Endothelial cell of umbilical vein (primary cell): Measurements from ENCODE around the gene GPR183. TPM values are rescaled to one million over a fixed set of nuclear protein-coding genes. Genes with fewer than 3 reads are reported as not detected.

Experiments used
- BruUV-seq: library from RNA; stranded (reverse); fragments of 400-500 nt; replicated peaks from 2 replicates; lab custom pipeline; 2021; lab: Mats Ljungman, UMichigan
- CTCF ChIA-PET: fragments of 300-600, 350-600 bp; sonication (Branson Sonifier 250); formaldehyde crosslinking; loops from one replicate; lab custom pipeline; 2021; ENCODE audit warnings: antibody characterized with exemption, inconsistent platforms; lab: Charles Lee
- POLR2A ChIA-PET: fragments of 300-600, 350-600 bp; sonication (Branson Sonifier 250); formaldehyde crosslinking; loops from one replicate; lab custom pipeline; 2021; ENCODE audit warnings: antibody characterized with exemption, inconsistent platforms; lab: Charles Lee
- DNase-seq: peaks from one replicate; pipeline ENCODE4 v3.0.0-alpha.2; 2011; ENCODE audit warnings: low read depth, low spot score
- FAIRE-seq: peaks from 2 replicates; lab custom pipeline; 2011; peaks lifted over from hg19 to GRCh38; lab: Jason Lieb, UNC
- H2AFZ ChIP-seq: 2 replicates; pipeline ENCODE4 v1.6.0; 2012; ENCODE audit warnings: low read depth, low read length, control low read depth, inconsistent platforms
- H3K27ac ChIP-seq: 2 replicates; pipeline ENCODE4 v1.5.1; 2011; ENCODE audit warnings: low read depth, mild to moderate bottlenecking, control low read depth, low read length, moderate library complexity; ENCODE audit not compliant: insufficient read depth
- H3K27me3 ChIP-seq, 2 experiments: 2 replicates each; pipeline versions ENCODE4 v1.6.0 to v1.6.1; 2011; ENCODE audit warnings: low read length in 2 of 2, mixed read lengths in 1 of 2; ENCODE audit not compliant: control insufficient read depth in 2 of 2, insufficient read depth in 2 of 2
- H3K36me3 ChIP-seq, 2 experiments: 2 replicates in 1 of 2; 3 replicates in 1 of 2; pipeline ENCODE4 v1.5.1; 2011; ENCODE audit warnings: low read length in 2 of 2, mild to moderate bottlenecking in 1 of 2, moderate library complexity in 1 of 2; ENCODE audit not compliant: control insufficient read depth in 2 of 2, insufficient read depth in 2 of 2; ENCODE audit errors: extremely low read depth in 1 of 2
- H3K4me1 ChIP-seq: 3 replicates; pipeline ENCODE4 v1.5.1; 2011; ENCODE audit warnings: mild to moderate bottlenecking, low read length; ENCODE audit not compliant: control insufficient read depth, insufficient read depth; ENCODE audit errors: extremely low read depth
- H3K4me2 ChIP-seq: 2 replicates; pipeline ENCODE4 v1.6.1; 2011; ENCODE audit warnings: low read length, control low read depth, mixed read lengths; ENCODE audit not compliant: insufficient read depth
- H3K4me3 ChIP-seq, 3 experiments: fragments of 200-600 bp in 1 of 3; sonication (generic), shearing (Covaris generic) in 1 of 3; replicated peaks in 1 of 3; 2 replicates each; pipeline ENCODE4 v1.5.1; 2011 to 2016; ENCODE audit warnings: control low read depth in 3 of 3, low read length in 3 of 3, mild to moderate bottlenecking in 2 of 3, inconsistent platforms in 1 of 3, low read depth in 1 of 3, moderate library complexity in 1 of 3; ENCODE audit not compliant: insufficient read depth in 1 of 3
- H3K79me2 ChIP-seq: 2 replicates; pipeline ENCODE4 v1.6.0; 2012; ENCODE audit warnings: low read length, inconsistent platforms; ENCODE audit not compliant: control insufficient read depth, insufficient read depth
- H3K9ac ChIP-seq: replicated peaks from 2 replicates; pipeline ENCODE3; 2011; ENCODE audit warnings: low read length, control low read depth; ENCODE audit not compliant: insufficient read depth; ENCODE audit errors: extremely low read depth
- H3K9me1 ChIP-seq: replicated peaks from 3 replicates; pipeline ENCODE4 v1.6.0; 2011; ENCODE audit warnings: mild to moderate bottlenecking, low read length; ENCODE audit not compliant: control insufficient read depth, insufficient read depth; ENCODE audit errors: extremely low read depth
- H3K9me3 ChIP-seq: replicated peaks from 2 replicates; pipeline ENCODE4 v1.5.1; 2012; ENCODE audit warnings: low read length, inconsistent platforms; ENCODE audit not compliant: control insufficient read depth, insufficient read depth
- H4K20me1 ChIP-seq: replicated peaks from 2 replicates; pipeline ENCODE3; 2011; ENCODE audit warnings: mild to moderate bottlenecking, low read length; ENCODE audit not compliant: control insufficient read depth, insufficient read depth; ENCODE audit errors: extremely low read depth
- EZH2 ChIP-seq: IDR thresholded peaks from 2 replicates; pipeline ENCODE4 v1.6.1; 2012; ENCODE audit warnings: borderline replicate concordance, low read depth, mild to moderate bottlenecking, moderate library complexity, low read length, inconsistent platforms; ENCODE audit not compliant: severe bottlenecking
- FOS ChIP-seq: IDR thresholded peaks from 2 replicates; pipeline ENCODE4 v1.6.1; 2011; ENCODE audit warnings: mild to moderate bottlenecking, low read length, moderate library complexity, borderline replicate concordance; ENCODE audit not compliant: insufficient read depth
- GATA2 ChIP-seq: IDR thresholded peaks from 2 replicates; pipeline ENCODE4 v1.7.0; 2011; ENCODE audit warnings: low read depth, mild to moderate bottlenecking, moderate library complexity, mixed read lengths, low read length; ENCODE audit not compliant: insufficient read length, insufficient read depth
- JUN ChIP-seq: IDR thresholded peaks from 2 replicates; pipeline ENCODE4 v1.6.1; 2011; ENCODE audit warnings: borderline replicate concordance, low read depth; ENCODE audit not compliant: insufficient read length, insufficient read depth
- MYC ChIP-seq: IDR thresholded peaks from one replicate; pipeline ENCODE4 v1.6.1; 2011; ENCODE audit warnings: mild to moderate bottlenecking, low read depth, low read length
- POLR2A ChIP-seq: IDR thresholded peaks from 2 replicates; pipeline ENCODE4 v1.6.1; 2012; ENCODE audit warnings: low read depth, mild to moderate bottlenecking, control low read depth, low read length
- POLR2AphosphoS5 ChIP-seq: IDR thresholded peaks from 2 replicates; pipeline ENCODE4 v1.6.1; 2012; ENCODE audit warnings: low read depth, mild to moderate bottlenecking, control low read depth, low read length, moderate library complexity; ENCODE audit not compliant: insufficient read depth
- dilution Hi-C: fragments of 300-500 bp; cut with MboI; formaldehyde crosslinking; loops from one replicate; pipeline ENCODE4 v1.15.0; 2019; ENCODE audit warnings: low sequenced_read_pairs; ENCODE audit not compliant: extremely low pct_ligation_motif_present
- intact Hi-C: fragments of 100-400 bp; cut with micrococcal nuclease; formaldehyde crosslinking; loops from one replicate; pipeline ENCODE4 v1.10.0; 2022
- polyA plus RNA-seq, 4 experiments: library from polyadenylated mRNA; depleted of rRNA in 3 of 4; stranded (reverse) in 3 of 4; unstranded in 1 of 4; fragments of >200 nt; gene quantifications; 2 replicates each; pipeline versions ENCODE4 v1.2.1 to v1.2.3, GENCODE V29; 2011 to 2012; ENCODE audit warnings: missing spikeins in 1 of 4
- total RNA-seq: library from RNA; stranded (reverse); gene quantifications from 2 replicates; pipeline ENCODE4 v1.2.3, GENCODE V29; 2021
- TF ChIP-seq, protein P1 (sequence below): IDR thresholded peaks from 2 replicates; pipeline ENCODE4 v1.6.1; 2011; ENCODE audit not compliant: insufficient read depth, insufficient read length
- TF ChIP-seq, protein P2 (sequence below), 2 donors: IDR thresholded peaks; 1 replicate in 1 of 2; 2 replicates in 1 of 2; pipeline ENCODE4 v1.5.1; 2011; ENCODE audit warnings: low read length in 2 of 2, mild to moderate bottlenecking in 2 of 2, moderate library complexity in 2 of 2, control low read depth in 1 of 2, inconsistent platforms in 1 of 2, low read depth in 1 of 2; ENCODE audit not compliant: insufficient read depth in 1 of 2; ENCODE audit errors: extremely low read depth in 1 of 2

GPR183 gene
- total and polyA plus RNA-seq, 2 donors (not counting 3 experiments of a cell fraction or from before 2014, with no cell fraction given) = 0.23 TPM; not detected in 1

DNA sequence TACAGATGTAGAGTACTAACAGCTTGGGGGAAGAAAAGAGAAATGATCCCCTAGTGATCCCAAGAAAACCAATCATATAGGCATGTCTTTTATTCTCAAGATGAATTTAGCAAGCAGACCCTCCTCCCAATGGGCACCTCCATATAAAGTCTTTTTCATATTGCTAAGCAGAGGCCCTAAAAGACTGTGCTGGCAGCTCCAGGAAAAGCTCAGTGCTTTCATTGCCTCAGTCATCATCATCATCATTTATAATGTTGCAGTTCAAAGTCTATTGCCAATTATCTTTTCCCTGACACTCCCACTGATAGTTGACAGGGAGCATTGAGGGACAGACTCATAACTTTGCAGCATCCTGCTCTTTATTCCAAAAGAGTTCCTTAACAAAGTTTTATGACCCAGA, 13.0 kb downstream of the GPR183 start:
- DNase-seq (no peak), FAIRE-seq (no peak)
- Histone ChIP-seq H3K36me3 (no peaks in the 10 kb centered on the region), H3K4me2 (no peak overlapping the region), H3K9me3 (no peaks in the 10 kb centered on the region), H4K20me1 (no peaks in the 10 kb centered on the region), H3K27me3 (no peaks in the 10 kb centered on the region), H3K27ac (no peak overlapping the region), H3K79me2 (no peaks in the 10 kb centered on the region), H2AFZ (no peak overlapping the region), H3K4me1 (no peaks in the 10 kb centered on the region), H3K4me3 (no peak overlapping the region), H3K9ac (no peak overlapping the region), H3K9me1 (no peaks in the 10 kb centered on the region)
- BruUV-seq = no TSS peak
- dilution Hi-C loops = no loop called here
- TF ChIP-seq EZH2 (no peak), POLR2AphosphoS5 (no peak), MYC (no peak), JUN (no peak), FOS (no peak), GATA2 (no peak), POLR2A (no peak)
- TF ChIP-seq, protein P1, sequence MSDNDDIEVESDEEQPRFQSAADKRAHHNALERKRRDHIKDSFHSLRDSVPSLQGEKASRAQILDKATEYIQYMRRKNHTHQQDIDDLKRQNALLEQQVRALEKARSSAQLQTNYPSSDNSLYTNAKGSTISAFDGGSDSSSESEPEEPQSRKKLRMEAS = no peak
- TF ChIP-seq, protein P2, sequence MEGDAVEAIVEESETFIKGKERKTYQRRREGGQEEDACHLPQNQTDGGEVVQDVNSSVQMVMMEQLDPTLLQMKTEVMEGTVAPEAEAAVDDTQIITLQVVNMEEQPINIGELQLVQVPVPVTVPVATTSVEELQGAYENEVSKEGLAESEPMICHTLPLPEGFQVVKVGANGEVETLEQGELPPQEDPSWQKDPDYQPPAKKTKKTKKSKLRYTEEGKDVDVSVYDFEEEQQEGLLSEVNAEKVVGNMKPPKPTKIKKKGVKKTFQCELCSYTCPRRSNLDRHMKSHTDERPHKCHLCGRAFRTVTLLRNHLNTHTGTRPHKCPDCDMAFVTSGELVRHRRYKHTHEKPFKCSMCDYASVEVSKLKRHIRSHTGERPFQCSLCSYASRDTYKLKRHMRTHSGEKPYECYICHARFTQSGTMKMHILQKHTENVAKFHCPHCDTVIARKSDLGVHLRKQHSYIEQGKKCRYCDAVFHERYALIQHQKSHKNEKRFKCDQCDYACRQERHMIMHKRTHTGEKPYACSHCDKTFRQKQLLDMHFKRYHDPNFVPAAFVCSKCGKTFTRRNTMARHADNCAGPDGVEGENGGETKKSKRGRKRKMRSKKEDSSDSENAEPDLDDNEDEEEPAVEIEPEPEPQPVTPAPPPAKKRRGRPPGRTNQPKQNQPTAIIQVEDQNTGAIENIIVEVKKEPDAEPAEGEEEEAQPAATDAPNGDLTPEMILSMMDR (IDR thresholded peaks at IDR 0.05; ENCODE audit: extremely low read depth in 1 of 2, insufficient read depth in 1 of 2, low read depth in 1 of 2, low read length in 2 of 2) = no peak
- intact Hi-C loops = no loop called here
- CTCF ChIA-PET = interaction anchor here (1.3 kb wide), 1 partner anchor 10 kb away, joined by 3 read pairs; no protein-coding TSS in a partner anchor
- POLR2A ChIA-PET = interaction anchor here (0.5 kb wide), 1 partner anchor 44 kb away, joined by 3 read pairs; no protein-coding TSS in a partner anchor
